ENCODE results near the gene CEACAM16. TPM values are rescaled to one million over a fixed set of nuclear protein-coding genes. Genes with fewer than 3 reads are reported as not detected.
"Not testable (repeated sequence)": the region's sequence is repeated elsewhere in the genome, so short reads cannot be mapped to it uniquely, and the experiment has no call there.

The CEACAM16 gene
- total and polyA plus RNA-seq, 8 donors, result 0.16 to 1.0 (median 0.37) TPM; not detected in 3

- 91 to 92% methylated on average over 2 of the region's 2 CpGs for WGBS, 2 donors
- TF ChIP-seq, protein P1, sequence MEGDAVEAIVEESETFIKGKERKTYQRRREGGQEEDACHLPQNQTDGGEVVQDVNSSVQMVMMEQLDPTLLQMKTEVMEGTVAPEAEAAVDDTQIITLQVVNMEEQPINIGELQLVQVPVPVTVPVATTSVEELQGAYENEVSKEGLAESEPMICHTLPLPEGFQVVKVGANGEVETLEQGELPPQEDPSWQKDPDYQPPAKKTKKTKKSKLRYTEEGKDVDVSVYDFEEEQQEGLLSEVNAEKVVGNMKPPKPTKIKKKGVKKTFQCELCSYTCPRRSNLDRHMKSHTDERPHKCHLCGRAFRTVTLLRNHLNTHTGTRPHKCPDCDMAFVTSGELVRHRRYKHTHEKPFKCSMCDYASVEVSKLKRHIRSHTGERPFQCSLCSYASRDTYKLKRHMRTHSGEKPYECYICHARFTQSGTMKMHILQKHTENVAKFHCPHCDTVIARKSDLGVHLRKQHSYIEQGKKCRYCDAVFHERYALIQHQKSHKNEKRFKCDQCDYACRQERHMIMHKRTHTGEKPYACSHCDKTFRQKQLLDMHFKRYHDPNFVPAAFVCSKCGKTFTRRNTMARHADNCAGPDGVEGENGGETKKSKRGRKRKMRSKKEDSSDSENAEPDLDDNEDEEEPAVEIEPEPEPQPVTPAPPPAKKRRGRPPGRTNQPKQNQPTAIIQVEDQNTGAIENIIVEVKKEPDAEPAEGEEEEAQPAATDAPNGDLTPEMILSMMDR (IDR thresholded peaks at IDR 0.05), result no peak
- ATAC-seq (no peak), FAIRE-seq (no peak), DNase-seq (no peak)
- Histone ChIP-seq H3K9me3 (no peaks in the 10 kb centered on the region), H3K36me3 (no peaks in the 10 kb centered on the region), H3K27ac (no peak overlapping the region), H3K4me3 (no peak overlapping the region), H3K27me3 (no peaks in the 10 kb centered on the region), H3K4me1 (peaks cover 0 to 8% (median 0%) of the 10 kb centered on the region in 3 donors)
- intact Hi-C loops (cut with DNase I), result loop anchor here in 2 of 3 donors (10.0 kb wide), 2 partner anchors 92 to 152 kb away; partner anchors contain the start of gene CBLC (in 1 of the 2)
These were observed 16.1 kb upstream of the CEACAM16 start for GRCh38 chr19:44682807-44683206.

DNA sequence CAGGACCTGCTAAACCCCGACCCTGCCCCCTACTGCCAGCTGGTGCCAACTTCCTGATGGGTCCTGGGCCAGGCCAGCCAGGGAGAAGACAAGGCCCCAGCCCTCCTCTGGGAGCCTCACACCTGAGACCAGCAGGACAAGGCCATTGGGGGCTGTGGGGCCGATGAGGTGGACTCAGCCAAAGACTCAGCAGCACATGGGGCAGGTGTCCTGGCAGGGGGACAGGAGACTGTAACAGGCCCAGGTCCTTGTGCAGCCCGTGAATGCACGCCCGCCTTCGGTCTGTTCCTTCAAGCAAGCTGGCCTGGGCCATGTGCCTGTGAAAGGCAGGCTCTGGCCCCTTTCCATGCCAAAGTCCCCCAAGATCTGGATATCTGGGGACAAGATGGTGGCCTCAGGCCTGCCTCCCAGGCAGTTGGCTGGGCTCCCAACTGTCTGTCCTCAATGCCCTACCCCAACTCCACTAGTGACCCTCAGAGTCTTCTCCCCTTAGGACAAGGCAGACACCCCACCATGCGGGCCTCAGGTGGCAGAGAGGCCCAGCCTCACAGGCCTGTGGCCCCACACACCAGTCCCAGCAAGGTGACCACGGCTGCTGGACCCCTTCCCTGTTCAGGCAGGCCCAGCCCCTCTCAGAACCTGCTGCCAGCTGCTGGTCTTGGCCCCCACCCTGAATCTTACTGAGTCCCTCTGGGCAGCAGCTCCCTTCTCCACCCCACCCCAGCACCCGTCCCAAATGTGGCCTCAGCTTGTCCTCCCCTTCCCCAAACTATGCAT lies 15.3 kb upstream of the CEACAM16 start:
- TF ChIP-seq, protein P1 (IDR thresholded peaks at IDR 0.05), result no peak
- intact Hi-C loops (cut with DNase I), result loop anchor here in 2 of 3 donors (10.0 kb wide), 2 partner anchors 91 to 151 kb away; partner anchors contain the start of gene CBLC (in 1 of the 2)

GRCh38 chr19:44684396-44684795 lies 14.6 kb upstream of the CEACAM16 start:
- H3K27me3 ChIP-seq, H3K4me1 ChIP-seq, H3K36me3 ChIP-seq, H3K4me3 ChIP-seq, DNase-seq, FAIRE-seq, H3K9me3 ChIP-seq, H3K27ac ChIP-seq, ATAC-seq: not testable (repeated sequence)
- WGBS, 2 donors, result 88 to 90% methylated on average over 3 of the region's 3 CpGs
- intact Hi-C loops (cut with DNase I), result loop anchor here in 2 of 3 donors (10.0 kb wide), 2 partner anchors 90 to 150 kb away; partner anchors contain the start of gene CBLC (in 1 of the 2)

More for the DNA sequence above, 15.3 kb upstream of the CEACAM16 start:
- no peaks in the 10 kb centered on the region for H3K9me3 ChIP-seq
- H3K4me3 ChIP-seq, result no peak overlapping the region
- no peak for FAIRE-seq
- no peaks in the 10 kb centered on the region for H3K36me3 ChIP-seq
- H3K27ac ChIP-seq, result peak overlapping the region in 1 of 4 donors; percentile 48
- ATAC-seq, result peak; percentile 64 to 87 (median 70)
- H3K4me1 ChIP-seq, result peaks cover 0 to 8% (median 0%) of the 10 kb centered on the region in 3 donors
- WGBS, 2 donors, result 62 to 64% methylated on average over 9 of the region's 9 CpGs
- no peaks in the 10 kb centered on the region for H3K27me3 ChIP-seq
- peak in 5 of 6 donors; percentile 47 to 78 (median 59) for DNase-seq

GRCh38 chr19:44684892-44685863 lies 13.8 kb upstream of the CEACAM16 start:
- peaks cover 0 to 11% (median 1%) of the 10 kb centered on the region in 3 donors for H3K4me1 ChIP-seq
- no peaks in the 10 kb centered on the region for H3K27me3 ChIP-seq
- no peaks in the 10 kb centered on the region for H3K9me3 ChIP-seq
- DNase-seq (peak in 1 of 6 donors; percentile 36), ATAC-seq (peak in 2 of 4 donors; percentile 3 to 45), FAIRE-seq (no peak)
- WGBS, 2 donors, result 66 to 68% methylated on average over 25 of the region's 25 CpGs
- intact Hi-C loops (cut with DNase I), result loop anchor here in 2 of 3 donors (5.0 to 10.0 kb wide), 3 partner anchors 82 to 150 kb away; partner anchors contain the start of gene CBLC (in 1 of the 2)
- H3K27ac ChIP-seq, result peak overlapping the region in 1 of 4 donors; percentile 41
- H3K36me3 ChIP-seq, result no peaks in the 10 kb centered on the region
- H3K4me3 ChIP-seq, result no peak overlapping the region
- TF ChIP-seq, protein P1 (IDR thresholded peaks at IDR 0.05), result no peak
